Islet of Langerhans (tissue), 1 donor: ENCODE data around the gene ZCCHC13.
"Not testable (repeated sequence)": the region's sequence is repeated elsewhere in the genome, so short reads cannot be mapped to it uniquely, and the experiment has no call there.

Source experiments
- FAIRE-seq: peaks from one replicate; lab custom pipeline; 2011; peaks lifted over from hg19 to GRCh38; lab: Jason Lieb, UNC

The ZCCHC13 gene

DNA sequence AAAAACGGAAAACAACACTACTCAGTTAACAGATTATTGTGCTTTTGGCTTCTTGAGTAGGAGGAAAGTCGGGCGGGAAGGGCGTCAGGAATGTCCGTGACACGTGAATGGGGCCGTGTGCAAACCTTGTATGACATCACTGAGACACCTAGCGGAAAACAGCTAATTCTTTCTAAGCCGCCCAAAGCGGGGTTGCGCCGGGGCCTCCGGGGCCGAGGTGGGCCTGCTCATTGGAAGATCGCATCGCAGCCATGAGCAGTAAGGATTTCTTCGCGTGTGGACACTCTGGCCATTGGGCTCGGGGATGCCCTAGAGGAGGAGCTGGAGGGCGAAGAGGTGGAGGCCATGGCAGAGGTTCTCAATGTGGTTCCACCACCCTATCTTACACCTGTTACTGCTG is at the start of gene ZCCHC13:
Gene ZCCHC13, plus strand, starts transcription at position 165 of the 400 bp plus-strand sequence. Its CDS starts 87 bp downstream, at position 252.
- no peak for FAIRE-seq

DNA sequence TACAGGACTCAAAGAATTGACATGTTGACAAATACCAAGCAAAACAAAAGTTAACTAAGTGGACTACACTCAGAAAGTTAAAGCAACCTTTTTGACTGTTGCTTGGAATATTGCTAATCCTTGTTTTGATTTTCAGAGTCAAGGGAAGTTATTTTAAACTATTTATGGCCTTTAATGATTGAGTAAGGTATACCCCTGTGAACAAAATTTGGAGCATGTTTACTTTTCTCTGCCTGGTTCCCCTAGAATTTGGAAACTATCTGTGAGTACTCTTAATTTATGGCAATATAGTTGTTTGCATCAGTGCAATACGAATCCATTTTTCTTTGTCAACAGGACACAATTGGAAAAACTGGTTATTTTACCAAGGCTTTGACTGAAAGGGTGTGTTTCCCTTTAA is 45.9 kb upstream of the ZCCHC13 start:
- FAIRE-seq, result not testable (repeated sequence)

DNA sequence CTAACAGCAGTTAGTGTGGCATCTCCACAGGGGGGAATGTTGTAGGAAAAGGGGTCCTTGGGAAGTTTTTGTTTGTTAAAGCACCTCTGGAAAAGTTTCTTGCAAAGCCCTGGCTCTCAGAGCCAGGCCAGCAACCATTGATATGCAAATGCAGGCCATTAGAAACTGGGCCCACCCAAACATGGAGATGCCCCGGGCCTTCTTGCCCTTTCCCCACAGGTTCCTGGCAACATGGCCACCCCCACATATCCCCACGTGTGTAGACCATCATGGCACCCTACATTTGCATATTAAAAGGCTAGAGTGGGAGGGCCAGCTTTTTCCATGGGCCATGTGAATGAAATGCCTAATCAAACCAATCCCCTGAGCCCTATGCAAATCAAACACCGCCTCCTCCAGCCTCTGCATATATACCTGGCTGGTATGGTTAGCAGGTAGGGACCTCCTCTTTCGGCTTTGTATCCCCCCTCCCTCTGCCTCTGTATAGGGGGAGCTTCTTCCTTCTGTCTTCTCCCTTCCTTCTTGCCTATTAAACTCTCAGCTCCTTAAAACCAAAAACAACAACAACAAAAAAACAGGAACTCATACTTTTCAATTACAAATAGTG is 44.0 kb upstream of the ZCCHC13 start:
- no peak for FAIRE-seq

DNA sequence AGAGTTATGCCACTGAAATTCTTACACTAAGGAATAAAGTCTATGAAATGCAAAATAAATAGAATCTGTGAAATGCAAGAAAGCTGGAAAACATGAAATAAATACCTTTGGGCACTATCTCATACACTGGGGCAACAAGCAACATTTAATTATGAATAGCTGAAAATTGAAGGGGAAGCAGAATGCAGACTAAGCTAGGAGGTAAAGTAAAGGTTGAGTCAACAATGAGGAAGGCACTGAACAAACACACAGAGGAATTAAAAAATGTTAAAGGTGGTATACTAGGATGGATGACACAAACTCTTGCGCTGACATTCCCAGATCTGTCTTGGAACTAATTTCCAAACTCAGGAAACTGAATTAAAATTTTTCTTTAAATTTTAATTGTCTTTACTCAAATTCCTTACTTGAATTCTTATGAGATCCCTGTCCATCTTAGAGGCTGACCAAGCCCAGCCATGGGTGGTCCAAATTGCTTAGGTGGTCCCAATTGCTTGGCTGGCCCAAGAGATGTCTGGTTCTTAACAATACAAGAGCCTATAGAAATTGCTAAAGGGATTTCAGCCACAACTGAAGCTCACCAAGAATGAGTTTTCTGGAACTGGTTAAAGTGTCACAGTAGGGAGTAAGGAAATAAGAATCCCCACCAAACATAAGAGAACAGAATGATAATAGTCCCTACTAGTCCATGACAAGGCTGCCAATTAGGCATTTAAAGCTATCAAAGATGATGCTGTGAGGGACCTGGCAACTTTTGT is 41.3 kb upstream of the ZCCHC13 start:
- FAIRE-seq, result peak; percentile 51

DNA sequence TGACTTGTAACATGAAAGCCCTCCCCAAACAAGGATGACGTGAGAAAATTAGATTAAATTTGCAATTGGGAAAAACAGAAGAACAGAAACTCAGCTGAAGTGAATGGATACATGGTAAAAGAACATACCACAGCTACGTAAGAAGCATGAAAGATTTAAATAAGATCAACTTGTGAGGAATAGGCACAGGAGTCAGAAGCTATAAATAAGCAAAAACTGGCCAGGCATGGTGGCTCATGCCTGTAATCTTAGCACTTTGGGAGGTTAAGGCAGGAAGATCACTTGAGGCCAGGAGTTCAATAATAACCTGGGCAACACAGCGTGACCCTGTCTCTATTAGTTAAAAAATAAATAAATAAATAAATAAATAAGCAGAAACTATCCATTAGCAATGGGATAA is 33.6 kb upstream of the ZCCHC13 start:
- no peak for FAIRE-seq

DNA sequence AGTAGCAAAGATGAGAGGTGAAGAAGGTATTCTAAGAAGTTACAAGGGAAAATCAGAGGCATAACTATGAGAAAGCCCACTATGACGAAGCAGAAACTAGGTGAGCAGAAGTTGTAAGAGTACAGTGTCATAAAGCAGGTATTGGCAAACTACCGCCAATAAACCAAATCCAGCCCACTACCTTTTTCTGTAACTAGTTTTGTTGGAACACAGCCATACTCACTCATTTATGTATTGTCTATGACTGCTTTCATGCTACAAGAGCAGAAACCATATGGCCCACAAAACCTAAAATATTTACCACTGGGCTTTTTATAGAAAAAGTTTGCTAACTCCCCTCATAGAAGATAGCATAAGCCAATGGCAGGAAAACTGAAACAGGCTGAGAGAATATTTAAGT is 31.8 kb upstream of the ZCCHC13 start:
- FAIRE-seq, result no peak

DNA sequence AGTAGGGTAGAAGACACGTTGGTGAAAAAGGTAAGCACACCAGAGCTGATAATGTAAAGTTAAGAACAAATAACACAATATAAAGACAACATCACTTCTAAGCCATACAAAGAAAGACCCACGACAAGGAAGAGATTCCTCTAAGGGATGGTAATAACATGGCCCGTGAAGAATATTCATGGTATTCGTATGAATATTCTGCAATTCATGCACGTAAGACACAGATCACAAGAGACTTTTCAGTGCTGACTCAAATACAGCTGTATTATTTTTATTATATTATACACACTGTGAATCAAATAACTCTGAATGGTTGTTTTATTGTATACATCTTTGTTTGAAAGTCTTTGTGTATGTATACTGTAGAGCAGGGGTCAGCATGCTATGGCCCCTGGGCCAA is 29.5 kb upstream of the ZCCHC13 start:
- FAIRE-seq, result no peak

DNA sequence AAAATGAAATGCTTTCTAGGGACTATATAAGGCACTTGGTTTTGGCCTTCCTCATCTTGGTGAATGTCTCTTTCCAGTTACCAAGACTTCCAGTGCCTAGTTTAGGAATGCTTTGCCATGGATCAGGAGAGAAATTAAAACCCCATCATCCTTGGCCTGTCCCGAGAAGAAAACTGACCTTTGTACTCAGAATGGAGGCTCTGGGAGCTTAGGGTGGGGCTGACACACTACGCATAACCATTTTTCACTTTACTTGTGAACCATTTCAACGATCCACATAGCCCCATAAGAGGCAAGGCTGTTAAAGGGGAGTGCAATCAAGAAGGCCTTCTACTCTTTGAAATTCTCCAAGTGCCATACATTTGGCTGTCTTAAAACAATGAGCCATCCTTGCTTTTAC is 26.7 kb upstream of the ZCCHC13 start:
- no peak for FAIRE-seq

DNA sequence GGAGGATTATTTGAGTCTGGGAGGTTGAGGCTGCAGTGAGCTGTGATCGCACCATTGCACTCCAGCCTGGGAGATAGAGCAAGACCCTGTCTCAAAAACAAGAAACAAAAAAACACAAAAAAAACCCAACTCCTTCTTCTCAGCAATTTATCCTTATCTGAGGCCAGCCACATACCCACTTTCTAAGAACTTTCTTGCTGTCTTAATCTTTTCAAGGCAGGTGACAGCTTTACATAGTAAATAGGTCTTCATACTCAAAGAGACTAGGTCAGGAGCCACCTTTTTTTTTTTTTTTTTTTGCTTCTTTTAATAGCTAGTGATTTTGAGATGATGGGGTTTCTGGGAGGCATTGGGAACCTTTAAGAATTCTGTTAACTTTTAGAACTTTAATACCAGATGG is 26.1 kb upstream of the ZCCHC13 start:
- no peak for FAIRE-seq

DNA sequence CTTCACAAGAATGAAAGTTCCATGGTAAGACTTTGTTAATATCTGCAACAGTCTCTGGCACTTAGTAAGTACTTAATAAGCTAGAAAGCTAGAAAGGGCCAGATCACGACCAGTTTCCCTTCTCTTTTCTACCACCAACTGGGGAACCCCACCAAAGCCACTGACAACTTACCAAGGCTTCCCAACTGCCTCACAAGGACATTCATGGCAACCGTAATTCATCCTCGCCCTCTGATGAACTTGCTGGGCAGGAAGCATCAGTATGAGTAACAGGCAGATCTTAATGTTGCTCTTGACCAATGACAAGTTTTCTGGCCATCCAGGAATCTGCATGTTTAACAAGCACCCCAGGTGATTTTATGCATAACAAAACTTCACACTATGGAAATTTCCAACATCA is 23.2 kb upstream of the ZCCHC13 start:
- no peak for FAIRE-seq

DNA sequence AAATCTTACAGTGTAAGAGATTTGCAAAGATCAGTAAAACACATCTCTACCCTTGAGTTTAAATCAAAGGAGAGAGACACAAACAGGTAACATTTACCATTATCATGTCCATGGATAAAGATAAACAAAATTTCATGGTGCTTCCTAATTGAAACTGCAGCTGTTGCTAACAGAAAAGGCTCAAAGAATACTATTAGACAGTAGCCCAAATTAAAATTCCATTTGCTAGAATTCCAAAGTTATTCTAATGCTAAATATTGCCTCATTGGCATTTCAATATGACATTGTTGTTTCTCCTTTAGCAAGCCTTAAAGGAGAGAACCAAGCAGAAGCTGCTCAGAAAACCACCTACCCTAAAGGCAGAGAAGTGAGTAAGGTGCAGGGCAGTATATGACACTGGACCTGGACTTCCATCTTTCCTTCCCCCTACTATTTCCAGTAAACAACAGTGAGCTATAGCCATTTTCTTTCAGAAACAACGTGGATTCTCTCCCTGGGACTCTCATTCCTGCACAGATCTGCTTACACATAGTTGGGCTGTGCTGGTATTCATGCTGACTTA is 19.5 kb upstream of the ZCCHC13 start:
- FAIRE-seq, result no peak

DNA sequence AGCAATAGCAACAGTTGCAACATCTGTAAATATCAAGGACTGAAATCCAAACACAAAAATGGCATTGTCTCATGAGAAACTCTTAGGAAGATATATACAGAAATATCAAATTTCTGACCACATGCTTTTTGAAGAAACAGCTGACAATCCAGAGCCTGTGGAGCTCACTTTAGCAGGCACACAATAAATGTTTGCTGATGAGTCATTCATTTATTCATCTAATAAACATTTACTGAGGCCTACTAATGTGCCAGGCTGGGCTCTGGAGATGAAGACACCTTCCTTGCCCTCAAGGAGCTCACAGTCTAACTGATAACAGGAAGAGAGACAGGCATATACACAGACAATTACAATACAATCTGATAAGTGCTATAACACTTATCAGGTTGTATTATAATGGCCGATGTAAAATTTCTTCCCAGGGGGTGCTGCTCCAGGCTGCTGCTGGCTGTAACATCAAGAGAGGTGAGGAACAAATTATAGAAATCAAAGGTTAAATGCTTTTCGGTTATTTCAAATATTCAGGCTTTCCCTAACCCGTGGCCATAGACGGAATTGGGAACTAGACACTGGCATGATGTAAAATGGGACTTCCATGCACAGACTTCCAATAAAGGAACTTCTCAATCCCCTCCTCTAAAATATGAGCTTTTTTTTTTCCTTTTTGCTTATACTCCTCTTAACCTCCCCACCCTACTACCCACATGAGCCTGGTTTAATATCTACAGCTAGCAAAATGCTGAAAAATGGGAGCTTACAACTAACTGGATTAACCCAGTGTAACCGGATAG is 16.8 kb upstream of the ZCCHC13 start:
- FAIRE-seq, result no peak

DNA sequence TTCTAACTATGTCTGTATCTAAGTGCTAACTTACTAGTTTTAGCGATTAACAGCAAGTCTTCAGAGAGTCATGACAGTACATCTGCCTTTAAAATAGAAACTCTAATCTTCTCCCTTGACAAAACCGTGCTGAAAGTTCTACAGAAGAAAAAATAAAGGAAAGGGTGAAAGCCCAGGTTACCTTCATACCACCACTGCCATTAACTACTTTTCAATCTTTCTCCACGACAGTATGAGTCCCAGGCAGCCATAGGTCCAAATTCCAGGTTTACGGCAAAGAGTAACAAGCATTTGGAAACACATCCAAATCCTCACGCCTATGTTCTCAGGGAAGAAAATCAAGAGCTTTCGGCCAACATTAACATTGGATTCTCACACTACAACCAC is 12.4 kb upstream of the ZCCHC13 start:
- FAIRE-seq, result no peak

DNA sequence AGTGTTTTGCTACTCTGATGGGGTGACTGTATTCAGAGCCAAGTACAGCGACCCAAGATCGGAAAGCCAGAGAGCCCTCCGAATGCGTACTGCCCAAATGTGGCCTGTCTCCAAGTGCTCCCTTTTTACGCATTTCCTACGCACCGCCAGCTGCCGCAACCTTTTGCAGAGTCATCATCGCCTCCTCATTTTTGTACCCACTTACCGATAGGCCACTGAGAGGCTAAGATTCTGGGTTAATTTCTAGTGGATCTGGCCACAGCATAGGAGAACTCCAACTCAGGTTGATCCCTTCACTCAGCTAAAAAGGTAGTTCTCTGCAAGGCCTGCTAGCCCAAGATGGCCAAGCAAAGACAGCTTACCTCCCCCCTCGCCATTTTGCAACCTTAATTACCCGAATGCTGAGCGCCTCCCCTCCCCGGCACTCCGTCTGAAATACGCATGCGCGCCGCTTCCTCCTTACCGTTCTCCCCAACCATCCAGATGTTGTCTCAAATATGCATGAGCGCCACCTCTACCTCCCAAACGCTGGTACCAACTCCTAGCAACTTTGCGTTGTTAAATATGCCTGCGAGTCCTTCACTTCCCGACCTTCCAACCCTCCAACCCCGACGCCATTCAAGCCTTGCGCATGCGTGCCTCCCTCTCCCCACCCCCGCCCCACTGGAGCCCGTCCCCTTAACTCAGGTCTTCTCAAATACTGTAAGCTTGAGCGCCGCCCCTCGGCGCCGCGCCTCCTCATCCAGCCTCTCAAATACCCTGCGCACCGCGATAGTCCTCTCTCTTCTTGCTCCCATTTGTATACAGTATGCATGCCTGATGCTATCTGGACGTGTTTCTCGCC is 11.8 kb upstream of the ZCCHC13 start:
- no peak for FAIRE-seq

DNA sequence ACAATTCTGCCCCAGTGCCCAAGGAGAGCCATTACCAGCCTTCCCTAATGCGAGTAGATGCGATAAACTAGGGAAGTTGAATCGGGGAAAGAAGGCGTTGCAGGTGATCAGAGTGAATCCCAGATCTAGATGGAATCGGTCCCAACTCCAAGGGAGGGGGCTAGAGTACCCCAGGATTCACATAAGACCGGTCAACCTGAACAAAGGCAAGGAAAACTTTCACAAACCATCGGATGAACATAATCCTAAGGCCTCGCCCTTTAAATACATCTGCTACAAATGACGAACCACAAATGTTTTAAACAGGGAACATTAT is 11.2 kb upstream of the ZCCHC13 start:
- no peak for FAIRE-seq

DNA sequence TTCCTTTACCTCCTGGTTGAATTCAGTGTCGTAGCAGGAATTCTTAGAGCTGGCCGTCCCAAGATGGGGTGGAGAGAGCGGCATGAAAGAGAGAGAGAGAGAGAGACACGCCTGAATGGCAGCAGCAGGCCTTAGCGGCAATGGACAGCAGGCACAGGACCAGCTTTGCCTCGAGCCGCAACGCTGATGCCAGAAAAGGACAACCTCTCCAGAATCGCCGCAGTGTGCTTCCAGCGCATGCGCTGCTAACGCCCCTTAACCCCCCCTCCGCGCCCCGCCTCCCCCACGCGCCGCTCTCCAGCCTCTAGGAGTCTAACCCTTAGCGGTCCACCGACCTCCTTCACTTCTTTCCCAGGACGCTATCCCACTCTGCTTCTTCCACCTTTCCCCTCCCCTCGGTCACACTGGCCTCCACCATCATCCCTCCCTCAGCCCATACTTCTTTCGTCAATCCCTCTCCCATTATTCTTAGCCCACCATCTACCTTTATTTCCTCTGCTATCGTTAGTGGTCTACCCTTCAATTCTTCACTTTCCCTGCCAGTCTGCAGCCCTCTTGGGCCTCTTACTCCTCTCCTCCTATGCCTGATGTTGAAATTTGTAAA is 10.5 kb upstream of the ZCCHC13 start:
- no peak for FAIRE-seq

DNA sequence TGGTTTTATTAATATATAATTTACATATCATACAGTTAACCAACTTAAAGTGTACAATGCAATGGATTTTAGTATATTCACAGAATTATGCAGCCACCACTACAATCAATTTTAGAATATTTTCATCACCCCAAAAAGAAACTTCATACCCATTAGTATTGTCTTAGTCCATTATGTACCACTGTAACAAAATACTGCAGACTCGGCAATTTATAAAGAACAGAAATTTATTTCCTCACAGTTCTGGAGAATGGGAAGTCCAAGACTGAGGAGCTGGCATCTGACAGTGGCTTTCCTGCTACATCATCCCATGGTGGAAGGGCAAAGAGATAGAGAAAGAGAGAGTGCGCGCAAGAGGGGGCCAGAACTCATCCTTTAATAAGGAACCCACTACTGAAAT is 8.9 kb upstream of the ZCCHC13 start:
- FAIRE-seq, result no peak

DNA sequence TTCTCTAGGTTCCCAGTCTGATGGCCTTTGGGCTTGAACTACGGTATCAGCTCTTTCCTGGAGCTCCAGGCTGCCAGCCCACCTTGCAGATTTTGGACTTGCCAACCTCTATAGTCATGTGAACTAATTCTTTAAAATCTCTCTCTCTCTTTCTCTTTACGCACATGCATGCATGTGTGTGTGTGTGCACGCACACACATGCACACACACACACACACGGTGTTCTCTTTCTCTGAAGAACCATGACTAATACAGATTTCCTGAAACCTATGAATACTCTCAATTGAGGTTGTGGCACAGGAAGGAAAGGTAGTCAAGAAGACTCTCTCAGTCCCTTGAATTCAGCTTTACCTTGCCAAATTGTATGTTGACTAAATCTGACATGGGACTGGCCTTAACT is 6.2 kb upstream of the ZCCHC13 start:
- FAIRE-seq, result no peak

DNA sequence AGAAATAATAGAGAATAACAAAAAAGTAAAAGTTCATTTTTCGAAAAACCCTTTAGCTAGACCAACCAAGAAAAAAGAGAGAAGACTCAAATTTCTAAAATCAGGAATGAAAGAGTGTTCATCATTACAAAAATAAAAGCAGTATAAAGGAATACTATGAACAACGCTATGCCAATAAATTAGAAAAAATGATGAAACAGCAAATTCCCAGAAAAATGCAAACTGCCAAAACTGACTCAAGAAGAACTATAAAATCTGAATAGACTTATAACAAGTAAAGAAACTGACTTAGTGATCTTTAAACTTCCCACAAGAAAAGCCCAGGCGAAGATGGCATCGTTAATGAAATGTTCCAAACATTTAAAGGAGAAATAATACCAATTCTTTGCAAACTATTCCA is 3.1 kb upstream of the ZCCHC13 start:
- FAIRE-seq, result no peak

DNA sequence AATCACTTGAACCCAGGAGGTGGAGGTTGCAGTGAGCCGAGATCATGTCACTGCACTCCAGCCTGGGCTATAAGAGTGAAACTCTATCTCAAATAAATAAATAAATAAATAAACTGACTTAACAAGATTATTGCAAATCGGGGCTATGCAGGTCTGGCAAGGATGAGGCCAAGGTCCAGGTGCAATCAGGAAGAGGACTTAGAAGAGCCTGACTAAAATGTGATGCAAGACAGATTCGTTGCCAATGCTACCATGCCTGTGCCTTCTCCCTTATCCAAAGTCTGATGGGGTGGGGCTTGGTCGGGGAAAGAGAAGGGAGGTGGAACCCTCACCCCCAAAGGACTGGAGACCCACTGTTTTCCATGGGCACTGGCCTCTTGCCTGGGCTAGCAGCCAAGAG is 14.7 kb downstream of the ZCCHC13 start:
- FAIRE-seq, result no peak

DNA sequence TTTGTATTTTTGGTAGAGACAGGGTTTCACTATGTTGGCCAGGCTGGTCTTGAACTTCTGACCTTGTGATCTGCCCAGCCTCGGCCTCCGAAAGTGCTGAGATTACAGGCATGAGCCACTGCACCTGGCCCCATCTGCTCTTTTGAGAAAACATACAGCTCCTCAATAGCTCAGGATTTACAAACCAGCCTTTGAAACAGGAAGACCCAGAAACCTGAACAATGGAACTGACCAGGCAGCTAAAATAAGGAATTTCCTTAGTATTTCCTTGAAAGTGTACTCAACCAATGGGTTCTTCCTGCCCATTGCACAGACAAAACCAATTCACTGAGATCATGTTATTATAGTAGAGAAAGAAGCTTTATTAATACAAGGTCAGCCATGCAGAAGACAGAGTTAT is 15.3 kb downstream of the ZCCHC13 start:
- not testable (repeated sequence) for FAIRE-seq

DNA sequence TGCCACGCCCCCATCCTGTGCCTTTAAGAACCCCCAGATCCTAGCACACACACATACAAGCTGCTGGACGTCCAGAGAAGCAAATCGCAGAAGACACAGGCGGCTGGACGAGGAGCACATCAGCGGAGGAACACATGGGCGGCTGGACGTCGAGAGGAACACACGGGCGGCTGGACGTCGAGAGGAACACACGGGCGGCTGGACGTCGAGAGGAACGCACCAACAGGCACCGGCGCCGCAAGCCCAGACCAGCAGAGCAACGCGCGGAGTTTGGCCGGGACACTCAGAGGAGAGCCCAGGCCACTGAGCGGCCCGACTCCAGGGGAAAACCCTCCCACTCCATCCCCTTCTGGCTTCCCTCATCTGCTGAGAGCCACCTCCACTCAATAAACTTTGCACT is 17.2 kb downstream of the ZCCHC13 start:
- no peak for FAIRE-seq
